SK-N-SH treated with all-trans-retinoic acid at 6 μM for 48 hours (cell line): ENCODE data around the gene BCAP29.

Experiments used
- ATAC-seq: fragments of 200-7000 bp; cut with Tn5 transposase; 3 replicates; pipeline ENCODE4 v1.9.1; 2020; ENCODE audit warnings: mild to moderate bottlenecking, moderate library complexity
- ARNTL ChIP-seq: fragments of 450-650 bp; formaldehyde crosslinking; IDR thresholded peaks from 2 replicates; pipeline ENCODE4 v1.5.0; 2020; ENCODE audit warnings: low read depth, mild to moderate bottlenecking, moderate library complexity, borderline replicate concordance
- BACH2 ChIP-seq: fragments of 250-450 bp; sonication (Bioruptor Pico); IDR thresholded peaks from 2 replicates; pipeline ENCODE4 v1.9.0; 2021; ENCODE audit warnings: mild to moderate bottlenecking, borderline replicate concordance
- CREB5 ChIP-seq: fragments of 250-450 bp; sonication (Bioruptor Pico); IDR thresholded peaks from 2 replicates; pipeline ENCODE4 v1.5.1; 2020; ENCODE audit warnings: low read depth, mild to moderate bottlenecking, moderate library complexity
- CSDC2 ChIP-seq: fragments of 250-450 bp; sonication (Bioruptor Pico); IDR thresholded peaks from 2 replicates; pipeline ENCODE4 v1.5.0; 2020; ENCODE audit warnings: mild to moderate bottlenecking, moderate library complexity
- ESRRG ChIP-seq: fragments of 250-450 bp; sonication (Bioruptor Pico); IDR thresholded peaks from 2 replicates; pipeline ENCODE4 v1.6.1; 2021; ENCODE audit warnings: mild to moderate bottlenecking
- GLIS3 ChIP-seq: fragments of 250-450 bp; sonication (Bioruptor Pico); IDR thresholded peaks from 2 replicates; pipeline ENCODE4 v1.5.0; 2020; ENCODE audit warnings: mild to moderate bottlenecking, moderate library complexity
- ISL1 ChIP-seq: fragments of 250-450 bp; sonication (Bioruptor Pico); IDR thresholded peaks from 2 replicates; pipeline ENCODE4 v2.1.2; 2022; ENCODE audit warnings: mild to moderate bottlenecking, moderate library complexity
- OSR1 ChIP-seq: fragments of 250-450 bp; sonication (Bioruptor Pico); IDR thresholded peaks from 2 replicates; pipeline ENCODE4 v1.8.0; 2022; ENCODE audit warnings: moderate library complexity, mild to moderate bottlenecking, inconsistent platforms
- PATZ1 ChIP-seq: fragments of 250-450 bp; sonication (Bioruptor Pico); IDR thresholded peaks from 2 replicates; pipeline ENCODE4 v1.8.0; 2020; ENCODE audit warnings: mild to moderate bottlenecking, moderate library complexity, borderline replicate concordance
- PPARA ChIP-seq: fragments of 250-450 bp; sonication (Bioruptor Pico); IDR thresholded peaks from 2 replicates; pipeline ENCODE4 v1.5.0; 2020; ENCODE audit warnings: mild to moderate bottlenecking, borderline replicate concordance
- RARB ChIP-seq: fragments of 250-450 bp; sonication (Bioruptor Pico); IDR thresholded peaks from 2 replicates; pipeline ENCODE4 v1.8.0; 2021; ENCODE audit warnings: mild to moderate bottlenecking, moderate library complexity
- SNAI2 ChIP-seq: fragments of 250-450 bp; sonication (Bioruptor Pico); IDR thresholded peaks from 2 replicates; pipeline ENCODE4 v1.5.0; 2020; ENCODE audit warnings: mild to moderate bottlenecking, moderate library complexity
- TCF4 ChIP-seq: fragments of 250-450 bp; sonication (Bioruptor Pico); IDR thresholded peaks from 2 replicates; pipeline ENCODE4 v1.8.0; 2021; ENCODE audit warnings: mild to moderate bottlenecking, moderate library complexity, borderline replicate concordance
- TSHZ2 ChIP-seq: fragments of 250-450 bp; sonication (Bioruptor Pico); IDR thresholded peaks from 2 replicates; pipeline ENCODE4 v1.5.0; 2020; ENCODE audit warnings: mild to moderate bottlenecking, moderate library complexity
- ZC3H10 ChIP-seq: fragments of 250-450 bp; sonication (Bioruptor Pico); IDR thresholded peaks from 2 replicates; pipeline ENCODE4 v1.5.1; 2021; ENCODE audit warnings: mild to moderate bottlenecking, moderate library complexity
- ZFP30 ChIP-seq: fragments of 450-650 bp; formaldehyde crosslinking; IDR thresholded peaks from 2 replicates; pipeline ENCODE4 v1.5.0; 2022; ENCODE audit warnings: mild to moderate bottlenecking, moderate library complexity
- ZNF565 ChIP-seq: fragments of 450-650 bp; formaldehyde crosslinking; conservative IDR thresholded peaks from 2 replicates; pipeline ENCODE4 v1.5.0; 2020; ENCODE audit warnings: low read depth, mild to moderate bottlenecking, moderate library complexity
- ZNF70 ChIP-seq: fragments of 450-650 bp; formaldehyde crosslinking; IDR thresholded peaks from 2 replicates; pipeline ENCODE4 v1.5.0; 2020; ENCODE audit warnings: mild to moderate bottlenecking, moderate library complexity
- ZNF8 ChIP-seq: fragments of 450-650 bp; formaldehyde crosslinking; IDR thresholded peaks from 2 replicates; pipeline ENCODE4 v1.5.0; 2020; ENCODE audit warnings: mild to moderate bottlenecking, moderate library complexity
- TF ChIP-seq, protein P1 (sequence below): fragments of 250-450 bp; sonication (Bioruptor Pico); IDR thresholded peaks from 2 replicates; pipeline ENCODE4 v1.5.1; 2021; ENCODE audit warnings: mild to moderate bottlenecking, moderate library complexity

The BCAP29 gene

DNA sequence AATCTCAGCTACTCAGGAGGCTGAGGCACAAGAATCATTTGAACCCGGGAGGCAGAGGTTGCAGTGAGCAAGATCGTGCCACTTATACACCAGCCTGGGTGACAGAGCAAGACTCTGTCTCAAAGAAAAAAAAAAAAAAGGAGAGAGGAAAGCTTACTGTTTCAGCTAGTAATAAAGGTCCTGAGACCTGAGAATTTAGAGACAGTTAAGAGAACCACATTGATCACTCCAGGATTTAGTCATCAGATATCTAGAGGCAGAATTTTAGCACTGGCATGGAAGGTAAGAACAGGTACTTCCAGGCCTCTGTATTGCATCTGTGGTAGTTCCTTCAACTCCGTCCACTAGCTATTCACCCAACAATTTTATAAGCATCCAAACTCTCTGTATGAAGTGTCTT is 24.2 kb upstream of the BCAP29 start (continued):
- no peak for TF ChIP-seq SNAI2 (CRISPR knock-in tag)
- TF ChIP-seq ZFP30 (CRISPR knock-in tag): no peak
- no peak for TF ChIP-seq ZNF8
- TF ChIP-seq RARB (CRISPR knock-in tag): no peak

DNA sequence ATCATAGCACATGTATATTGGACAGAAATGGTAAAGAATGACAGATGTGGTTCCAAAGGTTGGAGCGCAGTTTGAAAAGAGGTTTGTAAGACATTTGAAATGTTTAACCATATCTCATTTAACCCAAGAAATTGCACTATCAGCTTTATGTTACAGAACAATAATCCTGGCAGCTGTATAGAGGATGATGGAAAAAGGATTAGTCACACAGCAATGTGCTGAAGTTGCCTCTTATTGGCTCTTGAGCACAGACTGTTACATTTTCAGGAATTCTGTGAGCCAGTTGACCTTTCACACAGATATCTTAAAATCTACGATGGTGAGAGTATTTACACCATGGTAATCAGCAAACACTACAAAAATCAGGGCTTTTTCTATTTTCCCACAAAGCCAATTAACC is 20.2 kb upstream of the BCAP29 start:
- ATAC-seq: no peak
- TF ChIP-seq TCF4: no peak
- TF ChIP-seq ZNF8: no peak
- TF ChIP-seq GLIS3: no peak
- TF ChIP-seq PPARA (CRISPR knock-in tag): no peak
- TF ChIP-seq ZNF565 (CRISPR knock-in tag): no peak
- TF ChIP-seq, protein P1, sequence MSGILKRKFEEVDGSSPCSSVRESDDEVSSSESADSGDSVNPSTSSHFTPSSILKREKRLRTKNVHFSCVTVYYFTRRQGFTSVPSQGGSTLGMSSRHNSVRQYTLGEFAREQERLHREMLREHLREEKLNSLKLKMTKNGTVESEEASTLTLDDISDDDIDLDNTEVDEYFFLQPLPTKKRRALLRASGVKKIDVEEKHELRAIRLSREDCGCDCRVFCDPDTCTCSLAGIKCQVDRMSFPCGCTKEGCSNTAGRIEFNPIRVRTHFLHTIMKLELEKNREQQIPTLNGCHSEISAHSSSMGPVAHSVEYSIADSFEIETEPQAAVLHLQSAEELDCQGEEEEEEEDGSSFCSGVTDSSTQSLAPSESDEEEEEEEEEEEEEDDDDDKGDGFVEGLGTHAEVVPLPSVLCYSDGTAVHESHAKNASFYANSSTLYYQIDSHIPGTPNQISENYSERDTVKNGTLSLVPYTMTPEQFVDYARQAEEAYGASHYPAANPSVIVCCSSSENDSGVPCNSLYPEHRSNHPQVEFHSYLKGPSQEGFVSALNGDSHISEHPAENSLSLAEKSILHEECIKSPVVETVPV (CRISPR knock-in tag): no peak
- no peak for TF ChIP-seq ZC3H10 (CRISPR knock-in tag)
- TF ChIP-seq ZNF70 (CRISPR knock-in tag): no peak
- TF ChIP-seq PATZ1 (CRISPR knock-in tag): no peak
- TF ChIP-seq BACH2 (CRISPR knock-in tag): no peak

GRCh38 chr7:107560898-107561516 is 19.0 kb upstream of the BCAP29 start:
- no peak for ATAC-seq
- TF ChIP-seq PATZ1 (CRISPR knock-in tag) (no peak), ARNTL (CRISPR knock-in tag) (no peak), ISL1 (CRISPR knock-in tag) (no peak), ZNF565 (CRISPR knock-in tag) (no peak), TSHZ2 (CRISPR knock-in tag) (no peak), OSR1 (CRISPR knock-in tag) (no peak), ZC3H10 (CRISPR knock-in tag) (no peak), RARB (CRISPR knock-in tag) (no peak), CREB5 (CRISPR knock-in tag) (no peak), CSDC2 (no peak), TCF4 (no peak), ESRRG (no peak)
- TF ChIP-seq, protein P1 (CRISPR knock-in tag): no peak
- TF ChIP-seq, all 23 proteins: peak for 0
